Cardiac muscle cell (in vitro differentiated cells and primary cell): ENCODE measurements around the gene RTL9. TPM values are rescaled to one million over a fixed set of nuclear protein-coding genes. Genes with fewer than 3 reads are reported as not detected.

Experiments used
- DNase-seq, 2 donors: peaks; one replicate each; pipeline versions ENCODE4 v3.0.0 to v3.0.0-alpha.2; 2010 to 2017; ENCODE audit warnings: low read depth in 1 of 2, low spot score in 1 of 2
- H3K27ac ChIP-seq: fragments of 200-600 bp; sonication (generic); 2 replicates; pipeline ENCODE4 v1.5.1; 2016
- H3K27me3 ChIP-seq: fragments of 200-600 bp; sonication (generic); 2 replicates; pipeline ENCODE4 v1.6.0; 2016; ENCODE audit warnings: control low read depth
- H3K36me3 ChIP-seq: fragments of 200-600 bp; sonication (generic); 2 replicates; pipeline ENCODE4 v1.5.1; 2016; ENCODE audit warnings: control low read depth
- H3K4me1 ChIP-seq: fragments of 200-600 bp; sonication (generic); 2 replicates; pipeline ENCODE4 v1.8.1; 2017; ENCODE audit warnings: low read depth, mild to moderate bottlenecking, mixed run types
- H3K4me3 ChIP-seq: fragments of 200-600 bp; sonication (generic); 2 replicates; pipeline ENCODE4 v1.5.1; 2016; ENCODE audit warnings: mild to moderate bottlenecking
- H3K9me3 ChIP-seq: fragments of 200-600 bp; sonication (generic); 2 replicates; pipeline ENCODE4 v1.5.1; 2017; ENCODE audit warnings: low read depth, mild to moderate bottlenecking, control low read depth
- CTCF ChIP-seq: IDR thresholded peaks from 2 replicates; pipeline ENCODE4 v1.5.1; 2012; ENCODE audit warnings: low read depth, mild to moderate bottlenecking, low read length
- polyA plus RNA-seq: library from polyadenylated mRNA; unstranded; fragments of >200 nt; fragmentation: Nextera tagmentation; extraction: Ambion mirVana; gene quantifications from 2 replicates; pipeline ENCODE4 v1.2.1, GENCODE V29; 2016
- total RNA-seq: library from RNA; depleted of rRNA; stranded (reverse); fragments of >200 nt; gene quantifications from 2 replicates; pipeline ENCODE4 v1.2.3, GENCODE V29; 2016

RTL9 gene
- total and polyA plus RNA-seq, 2 experiments from 2014 or later = 0.88 to 1.4 TPM

- no peak for TF ChIP-seq CTCF
Observed at GRCh38 chrX:110363244-110363643, 4.6 kb downstream of the RTL9 start.

DNA sequence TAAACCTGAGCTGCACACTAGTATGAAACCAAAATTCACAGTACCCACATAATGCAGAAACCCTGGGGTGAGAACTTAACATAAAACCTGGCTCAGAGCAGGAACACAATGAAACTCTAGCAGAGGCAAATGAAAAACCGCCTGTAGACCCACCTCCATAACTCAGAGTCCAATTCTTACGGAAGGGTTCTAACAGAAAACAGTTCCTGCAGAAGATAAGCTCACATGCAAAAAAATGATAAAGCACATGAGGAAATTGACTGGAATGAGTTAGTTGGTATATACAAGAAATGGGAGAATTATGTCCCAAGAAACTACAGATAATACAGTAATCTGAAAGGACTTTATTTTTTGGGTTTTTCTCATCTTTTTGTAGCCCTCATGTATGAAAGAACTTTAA is 14.7 kb downstream of the RTL9 start:
- H3K9me3 ChIP-seq = no peaks in the 10 kb centered on the region
- no peaks in the 10 kb centered on the region for H3K4me1 ChIP-seq
- no peak for DNase-seq
- H3K27ac ChIP-seq = no peak overlapping the region
- H3K27me3 ChIP-seq = no peaks in the 10 kb centered on the region
- H3K4me3 ChIP-seq = no peak overlapping the region
- H3K36me3 ChIP-seq = no peaks in the 10 kb centered on the region
- no peak for TF ChIP-seq CTCF

More at GRCh38 chrX:110363244-110363643, 4.6 kb downstream of the RTL9 start:
- H3K27ac ChIP-seq = no peak overlapping the region
- H3K4me1 ChIP-seq = no peaks in the 10 kb centered on the region
- no peak overlapping the region for H3K4me3 ChIP-seq
- DNase-seq = no peak
- H3K36me3 ChIP-seq = no peaks in the 10 kb centered on the region
- H3K9me3 ChIP-seq = no peaks in the 10 kb centered on the region
- peaks cover 6% of the 10 kb centered on the region for H3K27me3 ChIP-seq

DNA sequence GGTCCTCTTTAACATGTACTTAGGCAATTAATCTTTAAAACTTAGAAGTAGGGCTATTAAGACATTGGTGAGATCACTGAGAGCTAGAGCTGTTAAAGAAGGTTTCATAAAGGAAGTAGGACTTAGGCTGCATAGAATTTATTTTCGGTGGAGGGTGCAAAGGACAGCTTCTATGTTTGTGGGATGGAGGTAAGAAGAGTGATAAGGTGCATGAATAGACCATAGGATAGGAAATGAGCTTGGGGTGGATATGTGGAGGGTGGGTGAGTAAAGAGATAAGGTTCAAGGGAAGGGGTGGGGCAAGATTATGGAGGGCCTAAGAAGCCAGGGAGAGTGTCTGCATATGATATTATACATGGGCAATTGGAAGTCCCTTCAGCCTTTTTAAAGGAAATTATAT is 15.9 kb downstream of the RTL9 start:
- H3K27ac ChIP-seq = no peak overlapping the region
- H3K9me3 ChIP-seq = no peaks in the 10 kb centered on the region
- H3K36me3 ChIP-seq = no peaks in the 10 kb centered on the region
- no peak overlapping the region for H3K4me3 ChIP-seq
- no peaks in the 10 kb centered on the region for H3K4me1 ChIP-seq
- no peak for TF ChIP-seq CTCF
- DNase-seq = no peak
- H3K27me3 ChIP-seq = no peaks in the 10 kb centered on the region

DNA sequence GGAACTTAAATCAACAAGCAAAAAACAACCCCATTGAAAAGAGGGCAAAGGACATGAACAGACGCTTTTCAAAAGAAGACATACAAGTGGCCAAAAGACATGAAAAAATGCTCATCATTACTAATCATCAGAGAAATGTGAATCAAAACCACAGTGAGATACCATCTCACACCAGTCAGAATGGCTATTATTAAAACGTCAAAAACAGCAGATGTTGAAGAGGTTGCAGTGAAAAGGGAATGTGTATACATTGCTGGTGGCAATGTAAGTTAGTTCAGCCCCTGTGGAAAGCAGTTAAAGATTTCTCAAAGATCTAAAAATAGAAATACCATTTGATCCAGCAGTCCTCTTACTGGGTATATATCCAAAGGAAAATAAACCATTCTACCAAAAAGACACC is 22.6 kb downstream of the RTL9 start:
- H3K4me1 ChIP-seq = no peaks in the 10 kb centered on the region
- H3K9me3 ChIP-seq = no peaks in the 10 kb centered on the region
- peak in 1 of 2 donors; percentile 30 for DNase-seq
- no peaks in the 10 kb centered on the region for H3K27me3 ChIP-seq
- no peak for TF ChIP-seq CTCF
- H3K4me3 ChIP-seq = no peak overlapping the region
- no peak overlapping the region for H3K27ac ChIP-seq
- H3K36me3 ChIP-seq = no peaks in the 10 kb centered on the region

- Histone ChIP-seq H3K4me3 (no peak overlapping the region), H3K27me3 (no peaks in the 10 kb centered on the region), H3K9me3 (no peaks in the 10 kb centered on the region), H3K4me1 (no peaks in the 10 kb centered on the region), H3K36me3 (no peaks in the 10 kb centered on the region), H3K27ac (no peak overlapping the region)
- peak in 1 of 2 donors; percentile 88 for DNase-seq
- TF ChIP-seq CTCF = no peak
Observed at GRCh38 chrX:110383414-110383813, 24.8 kb downstream of the RTL9 start.

GRCh38 chrX:110384490-110384889 is 25.8 kb downstream of the RTL9 start:
- TF ChIP-seq CTCF = no peak

More at GRCh38 chrX:110384490-110384889, 25.8 kb downstream of the RTL9 start:
- Histone ChIP-seq H3K4me1 (no peaks in the 10 kb centered on the region), H3K4me3 (no peak overlapping the region), H3K27ac (no peak overlapping the region), H3K9me3 (no peaks in the 10 kb centered on the region), H3K36me3 (no peaks in the 10 kb centered on the region), H3K27me3 (no peaks in the 10 kb centered on the region)
- DNase-seq = no peak
